Heart left ventricle (tissue), 16 donors: Measurements from ENCODE around the gene STXBP1. TPM values are rescaled to one million over a fixed set of nuclear protein-coding genes. Genes with fewer than 3 reads are reported as not detected.

Experiments
- ATAC-seq, 4 donors: fragments of 200-7000 bp; cut with Tn5 transposase; one replicate each; pipeline ENCODE4 v1.9.1; 2020 to 2022; ENCODE audit warnings: moderate library complexity in 4 of 4, mild to moderate bottlenecking in 3 of 4, moderate number of reproducible peaks in 1 of 4
- DNase-seq, 5 donors: peaks; one replicate each; pipeline ENCODE4 v3.0.0-alpha.2; 2020
- H3K27ac ChIP-seq, 12 donors: fragments of 200-600 bp; sonication (generic) in 4 of 12; one replicate each; pipeline versions ENCODE4 v1.5.0 to v1.8.0; 2016 to 2022; ENCODE audit warnings: mild to moderate bottlenecking in 2 of 12
- H3K27me3 ChIP-seq, 9 donors: fragments of 200-600 bp; sonication (generic) in 2 of 9; one replicate each; pipeline versions ENCODE4 v1.5.1 to v1.8.0; 2016 to 2022; ENCODE audit warnings: mild to moderate bottlenecking in 3 of 9
- H3K36me3 ChIP-seq, 9 donors: fragments of 200-600 bp; sonication (generic) in 2 of 9; one replicate each; pipeline versions ENCODE4 v1.5.0 to v1.8.0; 2018 to 2022; ENCODE audit warnings: mild to moderate bottlenecking in 2 of 9
- H3K4me1 ChIP-seq, 12 donors: fragments of 200-600 bp; sonication (generic) in 4 of 12; one replicate each; pipeline versions ENCODE4 v1.5.0 to v1.8.0; 2016 to 2022; ENCODE audit warnings: mild to moderate bottlenecking in 3 of 12
- H3K4me3 ChIP-seq, 12 donors: fragments of 200-600 bp; sonication (generic) in 4 of 12; one replicate each; pipeline versions ENCODE4 v1.5.0 to v1.8.0; 2017 to 2022; ENCODE audit warnings: mild to moderate bottlenecking in 9 of 12, moderate library complexity in 4 of 12
- H3K9me3 ChIP-seq, 12 donors: fragments of 200-600 bp; sonication (generic) in 4 of 12; one replicate each; pipeline versions ENCODE4 v1.5.0 to v1.8.0; 2016 to 2022; ENCODE audit warnings: mild to moderate bottlenecking in 1 of 12
- POLR2A ChIP-seq, 2 donors: fragments of 450-650 bp; IDR thresholded peaks; one replicate each; pipeline ENCODE4 v1.6.1; 2017; ENCODE audit warnings: antibody characterized with exemption in 2 of 2, mild to moderate bottlenecking in 2 of 2, moderate library complexity in 2 of 2
- WGBS, 4 donors: extraction: QIAGEN DNeasy Blood & Tissue Kit in 2 of 4; methylation state at CpG; one replicate each; pipeline versions ENCODE4 v1.1.5 to v1.1.7; 2013 to 2018; 5-methylcytosine and 5-hydroxymethylcytosine counted together
- intact Hi-C, 10 donors: fragments of 100-400 bp; cut with DNase I; formaldehyde crosslinking; loops; one replicate each; pipeline versions ENCODE4 v1.11.1 to v1.14.2; 2022
- polyA plus RNA-seq, 2 donors: library from polyadenylated mRNA; stranded (reverse); fragments of 200-250 nt; gene quantifications; one replicate each; pipeline ENCODE4 v1.2.3, GENCODE V29; 2013
- total RNA-seq, 9 donors: library from RNA; depleted of rRNA in 2 of 9; stranded (reverse); fragments of >200 nt in 2 of 9; fragmentation: NEBNext Ultra II Directional in 3 of 9; extraction: Animal tissue kit (Norgen Biotek cat#: 25700) in 3 of 9; gene quantifications; one replicate each; pipeline versions ENCODE4 v1.1.0 to v1.2.4, GENCODE V29; 2016 to 2023
- TF ChIP-seq, protein P1 (sequence below), 12 donors: fragments of 200-600 bp; sonication (generic) in 4 of 12; IDR thresholded peaks; one replicate each; pipeline versions ENCODE4 v1.5.0 to v1.8.0; 2018 to 2022; ENCODE audit warnings: antibody characterized with exemption in 12 of 12, mild to moderate bottlenecking in 5 of 12
- donor health status: ischemic (EF 13 %, LVEDD 7.1; RV severe dilation, severe dysfunction).
- donor health status: healthy with polysubstance abuse.
- donor health status: DM: no; HTN: yes; CAD: no.
- donor health status: DM: no; HTN: no; CAD: no.
- donor health status: ischemic (EF 25% LVEDD 6.9; RV normal size, moderate dysfunction).
- donor health status: ischemic (EF 25% LVEDD 5.7; RV mildly dilated, moderate dysfunction).
- donor health status: healthy.
- donor health status: DM: yes; HTN: yes; CAD: no.
- donor health status: ischemic (EF 35%, LVEDD 5.7; RV mildly dilated, moderate dysfunction).
- donor health status: nonischemic (EF 11% LVEDD 7.7; RV severe dilation, severe dysfunction).
- donor health status: DM: yes; HTN: yes; CAD: no.
- donor health status: PGD.
- donor health status: ischemic (EF 29% LVEDD 5.4; RV normal size, mild dysfunction).
- donor health status: nonischemic (EF 23%, LVEDD 6.1; RV moderate dilation, normal function).

Gene STXBP1
- total and polyA plus RNA-seq, 11 donors: 14.0 to 102 (median 44.5) TPM

DNA sequence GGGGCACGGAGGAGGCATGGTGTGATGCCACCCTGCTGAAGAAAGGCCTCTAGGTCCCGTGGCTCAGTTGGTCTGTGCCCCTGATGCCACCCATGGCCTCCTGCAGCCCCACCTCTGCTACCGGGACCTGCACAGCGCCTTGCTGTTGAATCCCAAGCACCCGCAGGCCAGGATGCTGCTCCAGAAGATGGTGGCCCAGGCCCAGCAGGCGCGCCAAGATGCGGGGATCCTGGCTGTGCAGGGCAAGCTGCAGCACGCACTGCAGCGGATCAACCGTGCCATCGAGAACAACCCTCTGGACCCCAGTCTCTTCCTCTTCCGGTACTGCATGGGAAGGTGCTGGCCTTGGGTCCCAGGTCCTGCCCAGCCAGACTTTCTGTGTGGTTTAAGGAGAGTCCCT lies 110.9 kb downstream of the STXBP1 start:
- DNase-seq: peak in 1 of 5 donors; percentile 44
- Histone ChIP-seq H3K4me1 (peaks cover 0 to 12% (median 7%) of the 10 kb centered on the region in 12 donors), H3K36me3 (no peaks in the 10 kb centered on the region), H3K9me3 (no peaks in the 10 kb centered on the region), H3K27me3 (no peaks in the 10 kb centered on the region), H3K27ac (no peak overlapping the region), H3K4me3 (no peak overlapping the region)
- 93 to 96% (median 94%) methylated on average over 11 to 13 of the region's 13 CpGs for WGBS, 4 donors
- TF ChIP-seq POLR2A (IDR thresholded peaks at IDR 0.05): no peak
- TF ChIP-seq, protein P1, sequence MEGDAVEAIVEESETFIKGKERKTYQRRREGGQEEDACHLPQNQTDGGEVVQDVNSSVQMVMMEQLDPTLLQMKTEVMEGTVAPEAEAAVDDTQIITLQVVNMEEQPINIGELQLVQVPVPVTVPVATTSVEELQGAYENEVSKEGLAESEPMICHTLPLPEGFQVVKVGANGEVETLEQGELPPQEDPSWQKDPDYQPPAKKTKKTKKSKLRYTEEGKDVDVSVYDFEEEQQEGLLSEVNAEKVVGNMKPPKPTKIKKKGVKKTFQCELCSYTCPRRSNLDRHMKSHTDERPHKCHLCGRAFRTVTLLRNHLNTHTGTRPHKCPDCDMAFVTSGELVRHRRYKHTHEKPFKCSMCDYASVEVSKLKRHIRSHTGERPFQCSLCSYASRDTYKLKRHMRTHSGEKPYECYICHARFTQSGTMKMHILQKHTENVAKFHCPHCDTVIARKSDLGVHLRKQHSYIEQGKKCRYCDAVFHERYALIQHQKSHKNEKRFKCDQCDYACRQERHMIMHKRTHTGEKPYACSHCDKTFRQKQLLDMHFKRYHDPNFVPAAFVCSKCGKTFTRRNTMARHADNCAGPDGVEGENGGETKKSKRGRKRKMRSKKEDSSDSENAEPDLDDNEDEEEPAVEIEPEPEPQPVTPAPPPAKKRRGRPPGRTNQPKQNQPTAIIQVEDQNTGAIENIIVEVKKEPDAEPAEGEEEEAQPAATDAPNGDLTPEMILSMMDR (IDR thresholded peaks at IDR 0.05): no peak
- no peak for ATAC-seq
- intact Hi-C loops: loop anchor here in 1 of 10 donors (10.0 kb wide), 1 partner anchor 218 kb away; no protein-coding TSS in a partner anchor

DNA sequence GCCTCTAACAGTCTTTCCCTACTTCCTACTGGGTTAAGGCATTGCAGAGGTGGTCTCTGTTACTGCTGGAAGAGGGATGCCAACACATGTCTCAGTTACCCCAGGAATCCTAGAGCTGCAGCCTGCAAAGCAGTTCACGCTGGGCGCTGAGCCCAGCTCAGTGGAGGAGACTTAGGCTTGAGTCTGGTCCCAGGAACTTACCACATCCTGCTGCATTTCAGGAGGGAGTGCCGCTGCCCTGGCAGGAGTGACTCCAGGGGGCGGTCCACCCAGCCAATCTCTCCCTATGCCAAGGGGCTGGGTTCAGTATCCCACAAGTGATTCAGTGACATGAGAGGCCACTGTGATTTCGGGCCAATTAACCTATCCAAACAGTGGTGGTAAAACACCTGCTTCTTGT lies 111.4 kb downstream of the STXBP1 start:
- no peak for DNase-seq

DNA sequence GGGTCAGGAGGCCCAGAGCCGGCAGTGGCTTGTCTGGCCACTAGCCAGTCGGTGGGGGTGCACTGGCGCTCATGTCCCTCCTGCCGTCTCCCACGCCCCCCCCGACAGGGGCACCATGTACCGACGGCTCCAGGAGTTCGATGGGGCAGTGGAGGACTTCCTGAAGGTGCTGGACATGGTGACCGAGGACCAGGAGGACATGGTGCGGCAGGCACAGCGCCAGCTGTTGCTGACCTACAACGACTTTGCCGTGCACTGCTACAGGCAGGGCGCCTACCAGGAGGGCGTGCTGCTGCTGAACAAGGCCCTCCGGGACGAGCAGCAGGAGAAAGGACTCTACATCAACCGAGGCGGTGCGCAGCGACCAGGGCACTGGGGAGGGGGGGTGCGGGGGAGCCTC lies 111.9 kb downstream of the STXBP1 start:
- Histone ChIP-seq H3K9me3 (no peaks in the 10 kb centered on the region), H3K4me3 (peak overlapping the region in 4 of 12 donors; percentile 1 to 10 (median 8)), H3K27me3 (no peaks in the 10 kb centered on the region), H3K36me3 (no peaks in the 10 kb centered on the region), H3K27ac (peak overlapping the region in 5 of 12 donors; percentile 3 to 48 (median 38)), H3K4me1 (peaks cover 0 to 12% (median 7%) of the 10 kb centered on the region in 12 donors)
- WGBS, 4 donors: 34 to 46% (median 38%) methylated on average over 18 to 23 of the region's 23 CpGs
- intact Hi-C loops: loop anchor here in 1 of 10 donors (10.0 kb wide), 1 partner anchor 219 kb away; no protein-coding TSS in a partner anchor
- TF ChIP-seq POLR2A (IDR thresholded peaks at IDR 0.05): no peak
- TF ChIP-seq, protein P1 (IDR thresholded peaks at IDR 0.05): no peak
- DNase-seq (peak in 2 of 5 donors; percentile 49 to 57), ATAC-seq (peak in 3 of 4 donors; percentile 48 to 75 (median 59))

More for the DNA sequence above, 111.4 kb downstream of the STXBP1 start:
- intact Hi-C loops: loop anchor here in 1 of 10 donors (10.0 kb wide), 1 partner anchor 219 kb away; no protein-coding TSS in a partner anchor
- no peaks in the 10 kb centered on the region for H3K9me3 ChIP-seq
- no peak overlapping the region for H3K4me3 ChIP-seq
- ATAC-seq: peak in 1 of 4 donors; percentile 10
- H3K27ac ChIP-seq: no peak overlapping the region
- H3K4me1 ChIP-seq: peaks cover 0 to 12% (median 7%) of the 10 kb centered on the region in 12 donors
- 91 to 95% (median 93%) methylated on average over 5 of the region's 5 CpGs for whole genome bisulfite sequencing, 4 donors
- no peaks in the 10 kb centered on the region for H3K36me3 ChIP-seq
- TF ChIP-seq POLR2A (IDR thresholded peaks at IDR 0.05): no peak
- TF ChIP-seq, protein P1 (IDR thresholded peaks at IDR 0.05): no peak
- no peaks in the 10 kb centered on the region for H3K27me3 ChIP-seq

DNA sequence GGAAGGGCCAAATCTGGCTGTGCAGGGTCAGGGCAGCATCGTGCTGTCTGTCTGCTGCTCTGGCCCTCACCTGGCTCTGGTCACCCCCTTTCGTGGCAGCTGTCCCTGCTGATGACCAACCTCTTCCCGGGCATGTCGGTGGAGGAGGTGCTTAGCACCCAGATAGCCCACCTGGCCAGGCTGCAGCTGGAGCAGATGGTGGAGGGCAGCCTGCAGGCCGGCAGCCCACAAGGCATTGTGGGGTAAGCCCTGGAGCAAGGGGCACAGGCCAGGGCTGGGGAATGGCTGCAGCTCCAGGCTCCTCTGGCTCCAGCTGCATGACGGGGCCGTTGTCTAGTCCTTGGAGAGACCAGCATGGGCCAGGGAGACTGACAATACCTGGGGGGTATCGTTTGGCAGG lies 114.8 kb downstream of the STXBP1 start:
- Histone ChIP-seq H3K4me3 (no peak overlapping the region), H3K27ac (no peak overlapping the region), H3K36me3 (peaks cover 0 to 9% (median 7%) of the 10 kb centered on the region in 9 donors), H3K4me1 (peaks cover 0 to 12% (median 7%) of the 10 kb centered on the region in 12 donors), H3K9me3 (no peaks in the 10 kb centered on the region), H3K27me3 (no peaks in the 10 kb centered on the region)
- no peak for ATAC-seq
- intact Hi-C loops: loop anchor here in 2 of 10 donors (5.0 to 10.0 kb wide), 2 partner anchors 222 to 225 kb away; no protein-coding TSS in a partner anchor
- TF ChIP-seq, protein P1 (IDR thresholded peaks at IDR 0.05): no peak
- no peak for TF ChIP-seq POLR2A (IDR thresholded peaks at IDR 0.05)
- 78 to 85% (median 80%) methylated on average over 8 of the region's 8 CpGs for WGBS, 4 donors
- peak in 1 of 5 donors; percentile 32 for DNase-seq
